ENCODE results near the gene SCARB1. TPM values are rescaled to one million over a fixed set of nuclear protein-coding genes. Genes with fewer than 3 reads are reported as not detected.

SCARB1 gene
- total and polyA plus RNA-seq, 2 donors (not counting 1 experiment from before 2014, with no cell fraction given), result 14.7 to 32.5 TPM

DNA sequence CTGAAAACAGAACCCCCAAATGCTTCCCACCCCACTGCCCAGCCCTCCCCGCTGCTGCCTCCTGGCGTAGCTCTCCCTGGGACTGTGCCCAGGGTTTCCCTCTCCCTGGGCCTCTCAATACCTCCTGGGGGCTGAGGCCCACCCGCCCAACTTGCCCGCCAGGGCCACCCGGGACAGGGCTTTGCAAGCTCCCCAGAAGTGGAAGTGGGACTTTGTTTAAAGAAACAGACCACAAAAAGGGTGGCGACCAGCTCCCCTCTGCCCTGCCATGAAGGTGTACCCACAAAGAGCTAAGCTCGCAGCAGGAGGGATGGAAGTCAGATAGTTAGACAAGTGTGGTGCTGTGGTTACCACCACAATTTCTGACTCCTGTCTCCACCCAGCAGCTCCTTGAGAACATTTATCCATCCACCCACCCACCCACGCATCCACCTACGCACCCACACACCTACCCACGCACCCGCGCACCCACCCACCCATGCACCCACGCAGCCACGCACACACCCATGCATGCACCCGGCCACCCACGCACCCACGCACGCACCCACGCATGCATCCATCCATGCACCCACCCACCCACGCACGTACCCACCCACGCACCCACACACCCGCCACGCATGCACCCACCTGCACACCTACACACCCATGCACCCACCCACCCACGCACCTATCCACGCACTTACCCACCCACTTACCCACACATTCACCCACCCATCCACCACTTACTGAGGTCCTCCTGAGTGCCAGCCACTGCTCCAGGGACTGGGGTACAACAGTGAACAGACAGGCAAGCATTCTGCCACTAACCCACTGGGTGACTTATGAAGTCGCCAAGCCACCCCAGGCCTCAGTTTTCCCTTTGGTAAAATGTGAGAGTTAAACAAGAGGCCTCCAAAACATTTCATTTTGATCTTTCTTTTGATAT lies 127.3 kb downstream of the SCARB1 start:
- Histone ChIP-seq H3K27me3 (ENCODE audit: control insufficient read depth, insufficient read depth, low read length) (no peaks in the 10 kb centered on the region), H3K4me1 (ENCODE audit: control insufficient read depth, extremely low read depth, insufficient read depth, low read length) (peaks cover 4% of the 10 kb centered on the region), H4K20me1 (ENCODE audit: control insufficient read depth, extremely low read depth, insufficient read depth, low read length) (no peaks in the 10 kb centered on the region), H3K79me2 (ENCODE audit: control insufficient read depth, insufficient read depth, low read length) (no peaks in the 10 kb centered on the region), H3K9me3 (ENCODE audit: control insufficient read depth, insufficient read depth, low read depth, low read length) (no peaks in the 10 kb centered on the region), H3K36me3 (ENCODE audit: control insufficient read depth, insufficient read depth, low read length) (no peaks in the 10 kb centered on the region), H3K4me2 (ENCODE audit: extremely low read depth, insufficient read depth, low read length) (no peak overlapping the region), H3K9ac (ENCODE audit: insufficient read depth, low read length) (no peak overlapping the region), H2AFZ (ENCODE audit: low read length) (no peak overlapping the region), H3K27ac (ENCODE audit: insufficient read depth, low read length) (no peak overlapping the region), H3K4me3 (replicated peaks in 1 of 4; ENCODE audit: control extremely low read depth in 1 of 4, insufficient read depth in 1 of 4, low read depth in 3 of 4, low read length in 4 of 4) (no peak overlapping the region)
- no peak for DNase-seq (ENCODE audit: low read depth in 2 of 2)
- TF ChIP-seq EZH2 (IDR thresholded peaks at IDR 0.05; ENCODE audit: low read length, missing control alignments), result no peak
- TF ChIP-seq, protein P1, sequence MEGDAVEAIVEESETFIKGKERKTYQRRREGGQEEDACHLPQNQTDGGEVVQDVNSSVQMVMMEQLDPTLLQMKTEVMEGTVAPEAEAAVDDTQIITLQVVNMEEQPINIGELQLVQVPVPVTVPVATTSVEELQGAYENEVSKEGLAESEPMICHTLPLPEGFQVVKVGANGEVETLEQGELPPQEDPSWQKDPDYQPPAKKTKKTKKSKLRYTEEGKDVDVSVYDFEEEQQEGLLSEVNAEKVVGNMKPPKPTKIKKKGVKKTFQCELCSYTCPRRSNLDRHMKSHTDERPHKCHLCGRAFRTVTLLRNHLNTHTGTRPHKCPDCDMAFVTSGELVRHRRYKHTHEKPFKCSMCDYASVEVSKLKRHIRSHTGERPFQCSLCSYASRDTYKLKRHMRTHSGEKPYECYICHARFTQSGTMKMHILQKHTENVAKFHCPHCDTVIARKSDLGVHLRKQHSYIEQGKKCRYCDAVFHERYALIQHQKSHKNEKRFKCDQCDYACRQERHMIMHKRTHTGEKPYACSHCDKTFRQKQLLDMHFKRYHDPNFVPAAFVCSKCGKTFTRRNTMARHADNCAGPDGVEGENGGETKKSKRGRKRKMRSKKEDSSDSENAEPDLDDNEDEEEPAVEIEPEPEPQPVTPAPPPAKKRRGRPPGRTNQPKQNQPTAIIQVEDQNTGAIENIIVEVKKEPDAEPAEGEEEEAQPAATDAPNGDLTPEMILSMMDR (conservative IDR thresholded peaks at IDR 0.05 in 1 of 2, IDR thresholded peaks at IDR 0.05 in 1 of 2; ENCODE audit: low read depth in 1 of 2, low read length in 2 of 2), result no peak

DNA sequence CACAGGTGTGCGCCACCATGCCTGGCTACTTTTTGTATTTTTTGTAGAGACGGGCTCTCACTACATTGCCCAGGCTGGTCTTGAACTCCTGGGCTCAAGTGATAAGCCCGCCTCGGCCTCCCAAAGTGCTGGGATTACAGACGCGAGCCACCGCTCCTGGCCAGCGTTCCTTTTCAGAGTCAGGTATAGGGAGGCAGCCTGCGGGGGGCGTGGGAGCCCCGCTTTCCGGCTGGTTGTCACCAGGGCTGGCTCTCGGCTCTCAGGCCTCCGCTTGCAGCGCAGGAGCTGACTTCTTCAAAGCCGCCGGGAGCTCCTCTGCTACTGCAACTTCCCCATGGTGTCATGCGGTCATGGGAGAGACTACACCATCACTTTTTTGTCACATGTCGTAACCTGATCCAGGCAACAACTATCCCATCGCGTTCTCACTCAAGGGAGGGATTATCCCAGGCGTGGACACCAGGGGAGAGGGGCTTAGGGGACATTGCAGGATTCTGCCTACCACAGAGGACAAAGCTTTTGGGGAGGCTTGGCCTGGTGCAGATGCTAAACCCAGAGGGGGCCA lies 129.4 kb downstream of the SCARB1 start:
- Histone ChIP-seq H3K27me3 (ENCODE audit: control insufficient read depth, insufficient read depth, low read length) (no peaks in the 10 kb centered on the region), H3K79me2 (ENCODE audit: control insufficient read depth, insufficient read depth, low read length) (no peaks in the 10 kb centered on the region), H2AFZ (ENCODE audit: low read length) (no peak overlapping the region), H3K4me2 (ENCODE audit: extremely low read depth, insufficient read depth, low read length) (no peak overlapping the region), H3K4me3 (replicated peaks in 1 of 4; ENCODE audit: control extremely low read depth in 1 of 4, insufficient read depth in 1 of 4, low read depth in 3 of 4, low read length in 4 of 4) (no peak overlapping the region), H3K4me1 (ENCODE audit: control insufficient read depth, extremely low read depth, insufficient read depth, low read length) (peaks cover 4% of the 10 kb centered on the region), H4K20me1 (ENCODE audit: control insufficient read depth, extremely low read depth, insufficient read depth, low read length) (no peaks in the 10 kb centered on the region), H3K9ac (ENCODE audit: insufficient read depth, low read length) (no peak overlapping the region), H3K36me3 (ENCODE audit: control insufficient read depth, insufficient read depth, low read length) (no peaks in the 10 kb centered on the region), H3K9me3 (ENCODE audit: control insufficient read depth, insufficient read depth, low read depth, low read length) (no peaks in the 10 kb centered on the region), H3K27ac (ENCODE audit: insufficient read depth, low read length) (no peak overlapping the region)
- DNase-seq (ENCODE audit: low read depth in 2 of 2), result peak in 1 of 2 donors; percentile 45
- TF ChIP-seq EZH2 (IDR thresholded peaks at IDR 0.05; ENCODE audit: low read length, missing control alignments), result no peak
- TF ChIP-seq, protein P1 (conservative IDR thresholded peaks at IDR 0.05 in 1 of 2, IDR thresholded peaks at IDR 0.05 in 1 of 2; ENCODE audit: low read depth in 1 of 2, low read length in 2 of 2), result no peak

DNA sequence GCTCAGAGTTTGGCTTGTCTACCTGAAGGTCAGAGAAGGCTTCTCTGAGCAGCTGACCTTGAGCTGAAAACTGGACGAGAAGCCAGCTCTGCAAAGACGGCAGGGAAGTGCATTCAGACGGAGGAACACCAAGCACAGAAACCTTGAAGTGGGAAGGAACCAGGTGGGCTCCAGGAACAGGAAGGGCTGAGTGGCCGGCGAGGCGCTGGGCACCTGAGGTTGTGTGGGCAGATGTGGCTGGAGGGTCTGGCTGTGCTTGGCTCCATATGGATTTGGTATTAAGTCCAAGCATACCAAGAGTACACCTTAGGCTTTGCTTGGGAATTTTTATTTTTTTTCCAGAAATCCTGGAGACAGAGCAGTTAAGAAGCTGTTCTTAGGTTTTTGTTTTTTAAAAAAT lies 130.6 kb downstream of the SCARB1 start:
- H3K4me2 ChIP-seq (ENCODE audit: extremely low read depth, insufficient read depth, low read length), result no peak overlapping the region
- no peak overlapping the region for H3K4me3 ChIP-seq (replicated peaks in 1 of 4; ENCODE audit: control extremely low read depth in 1 of 4, insufficient read depth in 1 of 4, low read depth in 3 of 4, low read length in 4 of 4)
- peaks cover 4% of the 10 kb centered on the region for H3K4me1 ChIP-seq (ENCODE audit: control insufficient read depth, extremely low read depth, insufficient read depth, low read length)
- no peaks in the 10 kb centered on the region for H3K79me2 ChIP-seq (ENCODE audit: control insufficient read depth, insufficient read depth, low read length)
- H4K20me1 ChIP-seq (ENCODE audit: control insufficient read depth, extremely low read depth, insufficient read depth, low read length), result no peaks in the 10 kb centered on the region
- no peak overlapping the region for H3K27ac ChIP-seq (ENCODE audit: insufficient read depth, low read length)
- no peak for DNase-seq (ENCODE audit: low read depth in 2 of 2)
- no peaks in the 10 kb centered on the region for H3K9me3 ChIP-seq (ENCODE audit: control insufficient read depth, insufficient read depth, low read depth, low read length)
- no peaks in the 10 kb centered on the region for H3K36me3 ChIP-seq (ENCODE audit: control insufficient read depth, insufficient read depth, low read length)
- H2AFZ ChIP-seq (ENCODE audit: low read length), result no peak overlapping the region
- H3K27me3 ChIP-seq (ENCODE audit: control insufficient read depth, insufficient read depth, low read length), result no peaks in the 10 kb centered on the region
- no peak overlapping the region for H3K9ac ChIP-seq (ENCODE audit: insufficient read depth, low read length)
- TF ChIP-seq, protein P1 (conservative IDR thresholded peaks at IDR 0.05 in 1 of 2, IDR thresholded peaks at IDR 0.05 in 1 of 2; ENCODE audit: low read depth in 1 of 2, low read length in 2 of 2), result no peak
- TF ChIP-seq EZH2 (IDR thresholded peaks at IDR 0.05; ENCODE audit: low read length, missing control alignments), result no peak
